WERI-Rb-1 (cell line): Measurements from ENCODE around the gene HBG2.

Experiments used
- DNase-seq: peaks from one replicate; pipeline ENCODE4 v3.0.0-alpha.2; 2020
- H3K27ac ChIP-seq: fragments of 250-450 bp; sonication (Bioruptor Pico); 2 replicates; pipeline ENCODE4 v1.5.1; 2020; ENCODE audit warnings: mild to moderate bottlenecking, moderate library complexity
- H3K27me3 ChIP-seq: fragments of 250-450 bp; sonication (Bioruptor Pico); 2 replicates; pipeline ENCODE4 v1.5.1; 2021; ENCODE audit warnings: mild to moderate bottlenecking, low read depth, moderate library complexity; ENCODE audit not compliant: insufficient read depth, severe bottlenecking
- H3K36me3 ChIP-seq: fragments of 250-450 bp; sonication (Bioruptor Pico); 2 replicates; pipeline ENCODE4 v1.5.1; 2020; ENCODE audit warnings: mild to moderate bottlenecking, moderate library complexity
- H3K4me3 ChIP-seq: 2 replicates; pipeline ENCODE4 v1.5.1; 2011; ENCODE audit warnings: low read depth, mild to moderate bottlenecking, control low read depth, low read length
- H3K9me3 ChIP-seq: fragments of 250-450 bp; sonication (Bioruptor Pico); 2 replicates; pipeline ENCODE4 v1.5.1; 2021; ENCODE audit warnings: mild to moderate bottlenecking, moderate library complexity; ENCODE audit not compliant: severe bottlenecking
- TF ChIP-seq, protein P1 (sequence below): IDR thresholded peaks from 2 replicates; pipeline ENCODE4 v1.5.1; 2011; ENCODE audit warnings: low read depth, mild to moderate bottlenecking, control low read depth, inconsistent platforms, low read length

HBG2 gene

GRCh38 chr11:5240056-5240455, 14.5 kb downstream of the HBG2 start:
- H3K36me3 ChIP-seq, result no peaks in the 10 kb centered on the region
- no peak overlapping the region for H3K27ac ChIP-seq
- H3K4me3 ChIP-seq, result no peak overlapping the region
- no peaks in the 10 kb centered on the region for H3K9me3 ChIP-seq
- DNase-seq, result no peak
- H3K27me3 ChIP-seq, result peaks cover 63% of the 10 kb centered on the region
- TF ChIP-seq, protein P1, sequence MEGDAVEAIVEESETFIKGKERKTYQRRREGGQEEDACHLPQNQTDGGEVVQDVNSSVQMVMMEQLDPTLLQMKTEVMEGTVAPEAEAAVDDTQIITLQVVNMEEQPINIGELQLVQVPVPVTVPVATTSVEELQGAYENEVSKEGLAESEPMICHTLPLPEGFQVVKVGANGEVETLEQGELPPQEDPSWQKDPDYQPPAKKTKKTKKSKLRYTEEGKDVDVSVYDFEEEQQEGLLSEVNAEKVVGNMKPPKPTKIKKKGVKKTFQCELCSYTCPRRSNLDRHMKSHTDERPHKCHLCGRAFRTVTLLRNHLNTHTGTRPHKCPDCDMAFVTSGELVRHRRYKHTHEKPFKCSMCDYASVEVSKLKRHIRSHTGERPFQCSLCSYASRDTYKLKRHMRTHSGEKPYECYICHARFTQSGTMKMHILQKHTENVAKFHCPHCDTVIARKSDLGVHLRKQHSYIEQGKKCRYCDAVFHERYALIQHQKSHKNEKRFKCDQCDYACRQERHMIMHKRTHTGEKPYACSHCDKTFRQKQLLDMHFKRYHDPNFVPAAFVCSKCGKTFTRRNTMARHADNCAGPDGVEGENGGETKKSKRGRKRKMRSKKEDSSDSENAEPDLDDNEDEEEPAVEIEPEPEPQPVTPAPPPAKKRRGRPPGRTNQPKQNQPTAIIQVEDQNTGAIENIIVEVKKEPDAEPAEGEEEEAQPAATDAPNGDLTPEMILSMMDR, result no peak

- no peaks in the 10 kb centered on the region for H3K9me3 ChIP-seq
These were observed 15.5 kb downstream of the HBG2 start for GRCh38 chr11:5239046-5239445.

DNA sequence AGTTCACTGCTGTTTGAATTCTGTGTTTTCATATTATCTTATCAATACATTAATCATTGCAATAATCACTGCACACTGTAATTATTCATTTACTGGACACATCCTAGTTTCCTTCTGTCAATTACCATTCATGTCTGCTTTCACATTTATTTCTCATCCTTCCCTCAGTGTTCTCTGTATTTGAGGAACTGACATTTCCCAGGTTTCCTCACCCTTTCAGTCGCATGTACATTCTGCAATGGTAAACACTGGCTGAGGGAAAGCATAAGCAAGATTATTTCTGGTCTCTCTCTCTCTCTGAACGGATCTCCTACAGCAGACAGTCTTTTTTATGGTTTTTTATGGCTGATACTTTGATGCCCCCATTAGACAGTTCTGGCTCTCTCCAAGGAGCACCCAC, 16.1 kb downstream of the HBG2 start:
- Histone ChIP-seq H3K9me3 (no peaks in the 10 kb centered on the region), H3K27me3 (peaks cover 54% of the 10 kb centered on the region), H3K27ac (no peak overlapping the region), H3K4me3 (no peak overlapping the region), H3K36me3 (no peaks in the 10 kb centered on the region)
- TF ChIP-seq, protein P1, result no peak
- DNase-seq, result no peak

More at GRCh38 chr11:5239046-5239445, 15.5 kb downstream of the HBG2 start:
- no peak overlapping the region for H3K4me3 ChIP-seq
- no peaks in the 10 kb centered on the region for H3K36me3 ChIP-seq
- no peak for DNase-seq
- peaks cover 56% of the 10 kb centered on the region for H3K27me3 ChIP-seq
- TF ChIP-seq, protein P1, result no peak
- no peak overlapping the region for H3K27ac ChIP-seq

DNA sequence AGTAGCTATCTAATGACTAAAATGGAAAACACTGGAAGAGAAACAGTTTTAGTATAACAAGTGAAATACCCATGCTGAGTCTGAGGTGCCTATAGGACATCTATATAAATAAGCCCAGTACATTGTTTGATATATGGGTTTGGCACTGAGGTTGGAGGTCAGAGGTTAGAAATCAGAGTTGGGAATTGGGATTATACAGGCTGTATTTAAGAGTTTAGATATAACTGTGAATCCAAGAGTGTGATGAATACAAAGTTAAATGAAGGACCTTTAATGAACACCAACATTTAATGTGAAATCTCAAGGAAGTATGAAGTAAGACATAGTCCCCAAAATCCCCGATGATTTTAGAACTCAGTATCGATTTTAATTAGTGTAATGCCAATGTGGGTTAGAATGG, 17.2 kb downstream of the HBG2 start:
- Histone ChIP-seq H3K4me3 (no peak overlapping the region), H3K27ac (no peak overlapping the region), H3K27me3 (peaks cover 50% of the 10 kb centered on the region), H3K9me3 (no peaks in the 10 kb centered on the region), H3K36me3 (no peaks in the 10 kb centered on the region)
- no peak for DNase-seq
- TF ChIP-seq, protein P1, result no peak

- H3K36me3 ChIP-seq, result no peaks in the 10 kb centered on the region
- DNase-seq, result no peak
- H3K27ac ChIP-seq, result no peak overlapping the region
- H3K27me3 ChIP-seq, result peaks cover 48% of the 10 kb centered on the region
- H3K9me3 ChIP-seq, result no peaks in the 10 kb centered on the region
- TF ChIP-seq, protein P1, result no peak
- no peak overlapping the region for H3K4me3 ChIP-seq
These were observed 19.1 kb downstream of the HBG2 start for GRCh38 chr11:5235364-5236095.

- H3K4me3 ChIP-seq, result no peak within 1 kb of the TSS
- TF ChIP-seq, protein P1, result no peak
- H3K27ac ChIP-seq, result no peak within 1 kb of the TSS
- H3K9me3 ChIP-seq, result no peaks in the 10 kb centered on the region
- H3K36me3 ChIP-seq, result no peaks in the 10 kb centered on the region
- DNase-seq, result no peak
- peaks cover 52% of the 10 kb centered on the region for H3K27me3 ChIP-seq
These were observed 20.2 kb downstream of the HBG2 start, which contains the start of gene HBD for GRCh38 chr11:5234381-5234834. Gene HBD, minus strand, starts transcription at chr11:5234483. Its CDS starts 50 bp downstream, at chr11:5234433.
